ENCODE results near the gene CEACAM16.

Gene CEACAM16

GRCh38 chr19:44700547-44700946 lies 1.6 kb downstream of the CEACAM16 start:
- H3K9me3 ChIP-seq (ENCODE audit: control insufficient read depth, insufficient read depth, low read depth, low read length), result no peaks in the 10 kb centered on the region
- ChIA-PET POLR2A (no interaction called here), CTCF (interaction anchor here (1.1 to 1.7 kb wide), 3 partner anchors 11 to 130 kb away, joined by 3 to 7 read pairs (median 6); no protein-coding TSS in a partner anchor)
- no peaks in the 10 kb centered on the region for H3K4me1 ChIP-seq (ENCODE audit: control insufficient read depth, insufficient read depth, low read length)
- H3K4me3 ChIP-seq (ENCODE audit: low read depth, low read length), result no peak overlapping the region
- no peak overlapping the region for H3K27ac ChIP-seq (ENCODE audit: extremely low read depth, low read depth, low read length)
- TF ChIP-seq GLIS1 (tag by site-specific recombination; IDR thresholded peaks at IDR 0.05) (no peak), ZNF48 (tag by site-specific recombination; IDR thresholded peaks at IDR 0.05) (no peak), CTCF (tag by site-specific recombination; IDR thresholded peaks at IDR 0.05) (no peak), ZNF707 (tag by site-specific recombination; IDR thresholded peaks at IDR 0.05) (no peak), PRDM4 (tag by site-specific recombination; IDR thresholded peaks at IDR 0.05) (no peak), ZFP37 (tag by site-specific recombination; IDR thresholded peaks at IDR 0.05) (no peak), PATZ1 (tag by site-specific recombination; IDR thresholded peaks at IDR 0.05) (no peak), PBX3 (CRISPR knock-in tag; IDR thresholded peaks at IDR 0.05) (no peak), ZXDB (tag by site-specific recombination; IDR thresholded peaks at IDR 0.05) (no peak), IKZF3 (tag by site-specific recombination; IDR thresholded peaks at IDR 0.05) (no peak), ZNF785 (tag by site-specific recombination; IDR thresholded peaks at IDR 0.05) (no peak), ZNF341 (tag by site-specific recombination; IDR thresholded peaks at IDR 0.05; ENCODE audit: low read depth) (no peak), ZSCAN18 (tag by site-specific recombination; IDR thresholded peaks at IDR 0.05) (no peak), ZNF24 (tag by site-specific recombination; IDR thresholded peaks at IDR 0.05) (no peak)
- no peaks in the 10 kb centered on the region for H3K36me3 ChIP-seq (ENCODE audit: control insufficient read depth in 2 of 2, insufficient read depth in 1 of 2, low read length in 2 of 2)

GRCh38 chr19:44701228-44701627 lies 2.3 kb downstream of the CEACAM16 start:
- no peak overlapping the region for H3K27ac ChIP-seq (ENCODE audit: extremely low read depth, low read depth, low read length)
- no peaks in the 10 kb centered on the region for H3K9me3 ChIP-seq (ENCODE audit: control insufficient read depth, insufficient read depth, low read depth, low read length)
- H3K4me1 ChIP-seq (ENCODE audit: control insufficient read depth, insufficient read depth, low read length), result no peaks in the 10 kb centered on the region
- no peak for TF ChIP-seq ZNF560 (tag by site-specific recombination; IDR thresholded peaks at IDR 0.05; ENCODE audit: borderline replicate concordance)
- no peak for TF ChIP-seq SCRT2 (tag by site-specific recombination; IDR thresholded peaks at IDR 0.05)
- no peak for TF ChIP-seq ZBTB48 (tag by site-specific recombination; IDR thresholded peaks at IDR 0.05)
- no peak for TF ChIP-seq ZNF501 (tag by site-specific recombination; IDR thresholded peaks at IDR 0.05)
- no peak for TF ChIP-seq PRDM10 (tag by site-specific recombination; IDR thresholded peaks at IDR 0.05)
- TF ChIP-seq GLI2 (tag by site-specific recombination; IDR thresholded peaks at IDR 0.05; ENCODE audit: borderline replicate concordance, low read depth), result no peak
- no peak for TF ChIP-seq ZBTB1 (tag by site-specific recombination; IDR thresholded peaks at IDR 0.05)
- TF ChIP-seq ZNF140 (tag by site-specific recombination; IDR thresholded peaks at IDR 0.05), result no peak
- POLR2A ChIA-PET, result no interaction called here
- CTCF ChIA-PET, result interaction anchor here (1.8 kb wide), 1 partner anchor 23 kb away, joined by 8 read pairs; no protein-coding TSS in a partner anchor
- no peaks in the 10 kb centered on the region for H3K36me3 ChIP-seq (ENCODE audit: control insufficient read depth in 2 of 2, insufficient read depth in 1 of 2, low read length in 2 of 2)
- no peak overlapping the region for H3K4me3 ChIP-seq (ENCODE audit: low read depth, low read length)
